Right lobe of liver (tissue), 6 donors: ENCODE measurements around the gene C18orf63. TPM values are rescaled to one million over a fixed set of nuclear protein-coding genes. Genes with fewer than 3 reads are reported as not detected.
A peak's percentile ranks its signal among the peaks of the same experiment; 100 is the strongest.

Source experiments
- ATAC-seq, 4 donors: fragments of 200-7000 bp; cut with Tn5 transposase; one replicate each; pipeline ENCODE4 v1.9.1; 2020; ENCODE audit warnings: mild to moderate bottlenecking in 4 of 4, moderate library complexity in 4 of 4
- DNase-seq, 3 donors: peaks; one replicate each; pipeline ENCODE4 v3.0.0-alpha.2; 2020
- H3K27ac ChIP-seq, 3 donors: fragments of 200-600 bp; one replicate each; pipeline ENCODE4 v1.8.0; 2022
- H3K27me3 ChIP-seq, 2 donors: fragments of 200-600 bp; one replicate each; pipeline ENCODE4 v1.8.0; 2022
- H3K36me3 ChIP-seq, 4 donors: fragments of 200-600 bp; sonication (generic) in 1 of 4; one replicate each; pipeline versions ENCODE4 v1.5.1 to v1.8.0; 2017 to 2022; ENCODE audit warnings: control low read depth in 1 of 4
- H3K4me1 ChIP-seq, 4 donors: fragments of 200-600 bp; sonication (generic) in 1 of 4; one replicate each; pipeline versions ENCODE4 v1.5.1 to v1.8.0; 2017 to 2022; ENCODE audit warnings: control low read depth in 1 of 4
- H3K4me3 ChIP-seq, 3 donors: fragments of 200-600 bp; one replicate each; pipeline ENCODE4 v1.8.0; 2022
- H3K9me3 ChIP-seq, 4 donors: fragments of 200-600 bp; sonication (generic) in 1 of 4; one replicate each; pipeline versions ENCODE4 v1.5.1 to v1.8.0; 2017 to 2022; ENCODE audit warnings: control low read depth in 1 of 4
- CTCF ChIP-seq, 4 donors: fragments of 200-600 bp in 3 of 4; fragments of 450-650 bp in 1 of 4; IDR thresholded peaks; one replicate each; pipeline versions ENCODE4 v1.5.1 to v1.8.0; 2016 to 2022; ENCODE audit warnings: antibody characterized with exemption in 4 of 4, mild to moderate bottlenecking in 2 of 4
- POLR2A ChIP-seq: fragments of 450-650 bp; IDR thresholded peaks from one replicate; pipeline ENCODE4 v1.6.1; 2017; ENCODE audit warnings: antibody characterized with exemption, mild to moderate bottlenecking
- WGBS: methylation state at CpG from one replicate; pipeline ENCODE4 v1.1.6; 2018; ENCODE audit warnings: low coverage, low lambda C conversion rate; ENCODE audit not compliant: insufficient coverage; ENCODE audit errors: missing lambda C conversion rate; 5-methylcytosine and 5-hydroxymethylcytosine counted together
- intact Hi-C, 2 donors: fragments of 100-400 bp; cut with DNase I; formaldehyde crosslinking; loops; one replicate each; pipeline versions ENCODE4 v1.11.2 to v1.14.1; 2022
- total RNA-seq, 6 experiments: library from RNA; depleted of rRNA in 2 of 6; stranded (reverse); fragments of >200 nt in 2 of 6; fragmentation: NEBNext Ultra II Directional in 3 of 6; extraction: Animal tissue kit (Norgen Biotek cat#: 25700) in 3 of 6; gene quantifications; one replicate each; pipeline versions ENCODE4 v1.1.0 to v1.2.4, GENCODE V29; 2016 to 2023
- donor health status: DM: no; HTN: yes; CAD: no.
- donor health status: DM: no; HTN: no; CAD: no.
- donor health status: DM: no; HTN: no; CAD: no.
- donor health status: DM: no; HTN: yes; CAD: no.
- donor health status: DM: no; HTN: yes; CAD: no.

C18orf63 gene
- total RNA-seq, 6 experiments from 2014 or later, result not detected

- H3K27me3 ChIP-seq, result no peaks in the 10 kb centered on the region
- intact Hi-C loops, result no loop called here
- no peaks in the 10 kb centered on the region for H3K9me3 ChIP-seq
- H3K4me3 ChIP-seq, result no peak overlapping the region
- DNase-seq, result no peak
- ATAC-seq, result peak; percentile 54 to 74 (median 64)
- no peaks in the 10 kb centered on the region for H3K4me1 ChIP-seq
- 38% methylated on average over 6 of the region's 6 CpGs for WGBS
- no peaks in the 10 kb centered on the region for H3K36me3 ChIP-seq
- no peak for TF ChIP-seq POLR2A
- TF ChIP-seq CTCF (IDR thresholded peaks at IDR 0.05), result no peak
- no peak overlapping the region for H3K27ac ChIP-seq
Observed at GRCh38 chr18:74389171-74389927, 73.7 kb downstream of the C18orf63 start.

GRCh38 chr18:74389991-74390390 is 74.4 kb downstream of the C18orf63 start:
- H3K4me3 ChIP-seq, result no peak overlapping the region
- no peaks in the 10 kb centered on the region for H3K36me3 ChIP-seq
- no peak for ATAC-seq
- 93% methylated on average over 10 of the region's 20 CpGs for WGBS
- TF ChIP-seq POLR2A (no peak), CTCF (IDR thresholded peaks at IDR 0.05) (no peak)
- H3K4me1 ChIP-seq, result no peaks in the 10 kb centered on the region
- DNase-seq, result no peak
- no peak overlapping the region for H3K27ac ChIP-seq
- no peaks in the 10 kb centered on the region for H3K27me3 ChIP-seq
- intact Hi-C loops, result no loop called here
- no peaks in the 10 kb centered on the region for H3K9me3 ChIP-seq

GRCh38 chr18:74390900-74391299 is 75.3 kb downstream of the C18orf63 start:
- ATAC-seq, result no peak

GRCh38 chr18:74392323-74392722 is 76.7 kb downstream of the C18orf63 start:
- Histone ChIP-seq H3K27me3 (no peaks in the 10 kb centered on the region), H3K9me3 (no peaks in the 10 kb centered on the region), H3K4me1 (no peaks in the 10 kb centered on the region), H3K36me3 (no peaks in the 10 kb centered on the region), H3K27ac (no peak overlapping the region), H3K4me3 (no peak overlapping the region)
- no peak for DNase-seq
- 88% methylated on average over 1 of the region's 4 CpGs for WGBS
- intact Hi-C loops, result no loop called here
- ATAC-seq, result no peak
- TF ChIP-seq POLR2A (no peak), CTCF (IDR thresholded peaks at IDR 0.05) (no peak)

More at GRCh38 chr18:74390900-74391299, 75.3 kb downstream of the C18orf63 start:
- intact Hi-C loops, result no loop called here
- no peak for TF ChIP-seq CTCF (IDR thresholded peaks at IDR 0.05)
- no peak for TF ChIP-seq POLR2A
- H3K36me3 ChIP-seq, result no peaks in the 10 kb centered on the region
- no peaks in the 10 kb centered on the region for H3K27me3 ChIP-seq
- 64% methylated on average over 3 of the region's 3 CpGs for WGBS
- no peaks in the 10 kb centered on the region for H3K9me3 ChIP-seq
- no peak overlapping the region for H3K4me3 ChIP-seq
- H3K4me1 ChIP-seq, result no peaks in the 10 kb centered on the region
- no peak for DNase-seq
- H3K27ac ChIP-seq, result no peak overlapping the region
